DMS 273 (cell line): Measurements from ENCODE around the gene SMYD3.

Experiments used
- DNase-seq: peaks from one replicate; lab custom pipeline; 2025; ENCODE audit not compliant: unreplicated experiment; lab: John Stamatoyannopoulos, UW

SMYD3 gene

DNA sequence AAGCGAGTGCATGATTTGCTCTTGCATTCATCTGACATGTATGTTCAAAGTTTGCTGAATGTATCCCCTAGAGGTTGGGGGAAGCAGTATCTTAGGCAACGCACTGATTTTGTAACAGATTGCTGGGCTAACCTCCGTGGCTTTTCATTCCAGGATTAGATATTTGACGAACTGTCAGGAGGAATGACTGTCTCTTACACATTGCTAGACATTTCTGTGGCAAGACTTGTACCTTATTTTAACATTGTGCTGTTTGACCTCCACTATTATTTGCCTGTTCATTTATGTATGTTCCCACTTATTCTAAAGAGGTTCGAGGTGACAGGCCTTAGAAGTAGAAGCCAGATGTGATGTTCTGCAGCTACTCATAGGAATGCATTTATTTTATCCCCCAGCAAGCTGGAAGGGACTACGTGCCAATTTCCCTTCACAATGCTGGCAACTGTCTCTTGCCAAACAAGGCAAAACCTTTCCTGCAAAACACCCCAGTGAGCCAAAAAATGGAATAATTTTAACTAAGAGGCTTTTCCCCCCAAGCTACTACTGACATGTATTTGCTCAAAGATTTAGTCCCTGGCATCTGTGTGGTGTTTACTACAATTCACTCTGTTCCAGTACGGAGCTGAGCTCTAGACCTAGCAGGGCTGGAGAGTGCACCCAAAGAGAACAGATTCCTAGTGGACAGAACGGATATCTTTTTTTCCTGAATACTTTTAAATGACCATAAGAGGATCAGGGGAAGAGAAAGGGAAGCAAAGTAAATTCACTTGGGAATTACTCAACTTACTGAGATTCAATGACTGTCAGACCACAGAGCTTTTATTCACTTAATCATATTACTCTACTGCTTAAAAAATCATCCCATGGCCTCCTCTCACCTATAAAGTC, 646.2 kb downstream of the SMYD3 start:
- no peak for DNase-seq

DNA sequence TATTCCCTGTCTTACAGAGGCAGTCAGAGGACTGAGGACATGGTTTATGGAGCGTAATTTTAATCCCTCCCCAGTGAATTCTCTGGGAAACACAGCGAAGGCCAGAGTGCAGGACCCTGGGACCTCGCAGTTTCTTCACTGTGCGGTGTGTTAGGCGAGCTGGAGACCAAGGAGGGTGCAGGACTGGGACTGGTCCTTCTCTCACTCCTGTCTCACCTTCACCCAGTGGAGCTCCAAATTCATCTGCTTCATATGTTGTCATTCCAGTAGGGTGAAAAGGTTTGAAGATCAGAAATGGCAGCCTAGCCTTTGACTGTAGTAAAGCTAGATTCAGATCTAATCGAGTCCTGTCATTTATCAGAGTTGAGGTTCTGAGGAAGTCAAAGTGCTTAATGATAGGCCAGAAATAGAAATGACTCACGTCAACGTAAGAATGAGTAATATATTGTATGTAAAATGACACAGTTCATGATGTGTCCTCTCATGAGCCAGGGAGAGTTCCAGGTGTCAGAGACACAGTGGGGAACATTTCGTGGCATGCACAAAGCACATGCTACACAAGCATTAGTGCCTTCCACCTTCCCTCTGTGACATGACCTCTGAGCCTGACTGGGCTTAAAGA, 647.5 kb downstream of the SMYD3 start:
- DNase-seq, result no peak

DNA sequence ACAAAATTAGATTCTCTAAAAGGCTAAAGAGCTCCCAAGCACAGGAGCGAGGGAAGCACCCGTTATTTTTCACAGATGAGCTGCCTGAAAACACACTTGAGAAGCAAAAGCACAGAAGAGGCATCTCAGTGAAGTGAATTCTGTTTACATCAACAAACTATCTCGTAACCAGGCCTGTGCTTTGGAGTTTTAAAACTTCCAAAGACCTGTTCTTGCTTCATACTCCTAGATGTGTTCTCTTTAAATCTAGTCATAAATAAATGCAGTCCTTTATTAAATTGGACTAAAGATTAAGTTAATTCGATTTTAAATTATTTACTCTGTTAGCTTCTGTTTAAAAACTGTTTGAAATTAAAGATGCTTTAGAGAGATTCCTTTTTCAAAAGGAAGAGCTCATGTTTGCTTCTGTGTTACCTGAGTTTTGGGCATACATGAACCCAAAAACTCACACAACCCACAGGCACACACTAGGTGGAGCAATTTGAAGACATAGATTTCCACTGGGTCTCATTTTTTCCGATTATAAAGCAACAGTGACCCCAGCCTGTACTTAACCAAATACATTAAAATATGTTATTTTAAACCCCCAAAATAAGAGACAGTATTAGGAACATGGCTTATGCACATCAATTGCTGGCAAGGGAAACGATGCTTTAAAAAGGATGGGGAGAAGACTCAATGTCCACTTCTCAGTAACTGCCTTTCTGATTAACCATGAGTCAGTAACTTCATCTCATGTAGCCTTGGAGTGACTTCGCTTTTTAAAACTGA, 648.2 kb downstream of the SMYD3 start:
- no peak for DNase-seq

DNA sequence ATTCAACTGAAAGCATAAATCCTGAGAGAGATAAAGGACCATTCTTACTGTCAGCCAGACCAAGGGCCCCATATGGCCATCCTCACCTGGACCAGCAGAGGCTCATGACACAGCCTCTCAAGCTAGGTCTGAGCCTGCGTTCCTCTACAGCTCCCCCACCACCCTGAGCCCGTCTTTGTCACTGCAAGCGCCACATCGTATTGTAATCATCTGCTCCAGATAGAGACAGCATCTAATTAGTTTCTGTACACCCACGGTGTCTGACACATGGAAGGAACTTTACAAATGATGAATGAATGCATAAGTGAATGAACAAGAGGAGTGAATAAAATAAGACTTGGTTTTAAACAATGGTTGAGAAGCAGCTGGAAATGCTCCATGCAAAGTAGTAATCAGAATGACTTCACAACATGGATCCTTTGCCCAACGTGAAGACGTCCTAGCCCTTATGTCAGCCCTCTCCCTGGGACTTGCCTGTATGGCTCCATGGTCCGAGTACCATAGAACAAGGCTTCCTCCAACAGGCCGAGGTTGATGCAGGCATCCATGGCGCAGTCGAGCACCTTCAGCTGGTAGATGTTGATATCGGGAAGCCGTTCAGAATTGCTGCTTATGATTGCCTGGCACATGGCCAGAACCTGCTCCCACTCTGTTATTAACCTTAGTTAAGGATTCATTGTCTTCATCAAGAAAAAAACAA, 648.9 kb downstream of the SMYD3 start:
- no peak for DNase-seq

DNA sequence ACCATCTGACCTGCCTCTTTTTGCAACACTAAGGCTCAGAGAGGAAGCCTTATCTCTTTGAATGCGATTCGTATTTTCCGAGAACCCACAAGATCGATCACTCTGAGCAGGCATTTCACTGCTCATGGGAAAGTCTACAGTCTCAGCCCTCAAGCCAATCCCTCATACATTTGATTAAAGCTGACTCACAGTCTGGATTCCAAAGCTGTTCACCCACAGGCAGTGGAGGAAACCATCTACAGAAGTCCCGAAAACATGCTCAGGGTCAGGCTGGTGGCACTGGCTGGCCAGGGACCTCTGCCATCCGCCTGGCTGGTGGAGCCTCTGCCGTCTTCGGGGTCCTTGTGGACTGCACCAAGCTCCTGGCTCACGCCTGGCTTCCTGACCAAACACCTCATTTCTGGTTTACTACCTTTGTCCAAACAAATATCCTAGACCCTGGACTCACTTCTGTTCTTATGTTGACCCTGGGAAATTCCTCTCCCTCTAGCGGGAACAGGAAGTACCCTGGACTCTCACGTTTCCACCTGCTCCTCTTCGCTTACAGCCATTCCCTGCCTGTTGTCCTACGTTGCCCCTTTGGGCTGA, 650.0 kb downstream of the SMYD3 start:
- no peak for DNase-seq

DNA sequence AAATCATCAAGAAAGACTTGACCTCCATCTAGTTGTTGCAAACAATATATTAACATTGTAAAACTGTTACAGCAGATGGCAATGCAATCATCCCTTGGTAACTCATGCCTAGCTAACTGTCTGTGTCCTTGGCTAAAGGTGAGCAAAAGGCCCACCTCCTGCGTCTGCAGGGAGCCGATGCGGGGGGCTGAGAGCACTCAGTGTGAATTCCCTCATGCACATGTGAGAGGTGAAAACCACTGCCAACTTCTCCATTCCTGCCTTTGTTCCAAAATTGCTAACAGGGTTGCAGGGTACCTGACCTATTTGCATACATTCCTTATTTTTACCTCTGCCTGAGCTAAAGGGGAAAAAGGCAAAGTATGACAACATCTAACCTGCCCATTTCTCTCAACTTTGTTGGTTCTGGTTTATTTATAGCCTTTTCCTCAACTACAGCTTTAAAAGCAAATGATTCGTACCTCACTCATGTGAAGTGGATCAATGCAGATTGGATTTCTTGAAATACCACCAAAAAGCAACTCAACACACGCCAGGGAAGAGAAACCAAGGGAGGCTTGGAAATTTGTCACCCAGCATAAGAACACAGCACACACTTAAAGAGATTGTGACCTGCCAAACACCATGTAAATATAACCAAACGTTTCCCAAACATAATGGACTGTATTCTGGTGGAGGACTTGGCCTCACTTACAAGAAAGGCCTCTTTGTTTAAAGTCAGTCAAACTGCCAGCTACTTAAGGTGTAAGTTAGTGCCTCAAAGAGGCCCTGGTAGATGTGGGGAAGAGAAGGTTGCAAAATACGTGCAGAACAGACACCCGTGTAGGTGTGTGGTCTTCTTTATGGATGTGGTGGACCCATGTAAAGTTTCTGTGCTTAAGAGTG, 651.0 kb downstream of the SMYD3 start:
- DNase-seq, result no peak

DNA sequence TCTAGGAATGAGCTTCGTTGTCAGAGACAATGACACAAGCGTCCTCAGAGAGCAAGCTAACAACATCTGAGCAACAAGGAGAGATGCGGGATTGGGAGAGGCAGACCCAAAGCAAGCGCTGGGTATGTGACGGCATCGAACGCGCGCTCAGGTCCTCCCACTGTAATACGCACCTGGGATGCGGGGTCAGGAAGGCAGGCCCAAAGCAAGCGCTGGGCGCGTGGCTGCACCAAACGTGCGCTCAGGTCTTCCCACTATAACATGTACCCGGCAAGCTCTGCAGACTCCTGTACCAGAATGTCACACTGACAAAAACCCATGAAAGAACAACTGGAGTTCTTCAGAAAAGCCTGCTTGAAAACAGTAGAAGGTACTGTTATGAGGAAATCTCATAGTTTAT, 653.8 kb downstream of the SMYD3 start:
- DNase-seq, result no peak

DNA sequence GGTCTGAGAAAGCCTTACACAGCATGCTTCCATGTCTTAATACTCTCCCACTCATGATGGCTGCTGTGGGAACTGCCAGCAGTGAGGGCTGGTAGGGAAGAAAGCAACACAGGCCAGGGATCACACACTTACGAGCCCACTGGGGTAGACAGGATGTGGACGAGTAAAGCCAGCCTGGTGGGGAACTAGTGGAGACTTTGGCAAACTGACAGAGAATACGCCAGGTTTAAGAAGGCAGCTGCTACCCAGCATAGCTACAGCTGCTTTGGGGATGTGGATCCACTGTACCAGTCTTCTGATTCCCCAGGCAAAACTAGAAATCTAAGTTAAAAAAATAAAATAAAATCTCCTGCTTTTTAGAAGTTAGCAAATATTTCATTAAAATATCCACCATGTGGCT, 664.0 kb downstream of the SMYD3 start:
- DNase-seq, result peak; percentile 19

DNA sequence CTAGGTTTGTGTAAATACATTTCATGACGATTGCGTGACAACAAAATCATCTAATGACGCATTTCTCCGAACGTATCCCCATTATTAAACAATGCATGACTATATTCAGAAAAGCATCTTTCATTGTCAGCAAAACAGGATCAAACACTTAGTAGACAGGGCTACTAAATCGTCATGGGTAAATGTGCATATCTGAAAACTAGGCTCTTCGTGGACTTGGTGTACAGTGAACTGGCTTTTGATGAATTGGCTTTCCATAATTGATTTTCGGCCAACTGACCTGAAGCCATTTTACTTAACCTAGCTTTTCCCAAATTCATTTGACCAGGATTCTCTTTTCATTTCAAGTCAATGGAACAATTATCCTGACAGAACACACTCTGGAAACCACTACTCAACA, 665.0 kb downstream of the SMYD3 start:
- DNase-seq, result no peak

DNA sequence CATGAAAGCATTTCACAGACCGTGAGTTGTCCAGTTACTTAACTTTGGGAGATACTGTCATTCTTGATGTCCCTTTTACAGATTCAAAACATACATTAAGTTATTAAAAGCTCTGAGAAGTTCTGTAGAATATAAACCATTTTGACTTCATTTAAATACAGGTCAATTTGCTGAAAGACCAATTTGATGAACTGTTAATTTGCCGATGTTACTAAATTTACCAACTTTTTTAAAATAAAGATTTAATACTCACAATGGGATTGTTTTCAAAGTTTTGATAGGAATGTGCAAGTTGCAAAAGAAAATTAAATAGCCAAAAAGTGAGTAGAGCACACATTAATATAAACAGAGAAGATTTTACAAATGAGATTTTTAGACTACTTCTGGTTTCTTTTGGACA, 666.1 kb downstream of the SMYD3 start:
- no peak for DNase-seq

DNA sequence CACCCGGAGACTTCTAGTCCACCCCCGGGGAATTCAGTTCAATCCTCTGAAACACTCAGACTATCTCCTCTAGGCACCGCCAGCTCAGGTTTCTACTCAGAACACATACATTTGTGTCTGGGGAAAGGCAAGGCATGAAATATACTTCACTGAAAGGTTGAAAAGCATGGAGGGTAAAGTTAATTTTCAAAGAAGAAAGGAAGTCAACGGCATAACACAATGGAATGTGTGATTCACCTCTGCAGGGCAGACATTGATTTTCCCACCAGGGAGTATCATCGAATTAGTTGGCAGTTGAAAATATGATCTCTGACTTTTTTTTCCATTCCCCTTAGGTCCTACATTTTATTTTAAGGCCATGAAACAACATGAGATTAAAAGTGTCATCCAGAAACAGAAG, 669.4 kb downstream of the SMYD3 start:
- no peak for DNase-seq

DNA sequence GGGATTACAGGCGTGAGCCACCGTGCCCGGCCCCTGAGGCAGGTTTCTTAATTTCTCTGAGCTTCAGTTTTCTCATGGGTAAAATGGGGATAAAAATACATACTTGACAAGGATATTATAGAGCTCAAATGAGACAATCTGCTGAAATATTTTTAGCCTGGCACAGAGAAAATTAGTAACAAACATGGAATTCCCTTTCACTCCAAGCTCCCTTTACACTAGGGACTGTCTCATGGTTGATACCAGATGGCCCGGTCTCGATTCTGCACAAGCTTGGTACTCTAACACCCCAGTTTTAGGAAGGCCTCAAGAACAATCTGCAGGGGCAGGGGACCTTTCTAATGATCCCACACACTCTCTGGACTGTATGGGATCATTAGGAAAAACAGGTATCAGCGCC, 671.7 kb downstream of the SMYD3 start:
- DNase-seq, result no peak

DNA sequence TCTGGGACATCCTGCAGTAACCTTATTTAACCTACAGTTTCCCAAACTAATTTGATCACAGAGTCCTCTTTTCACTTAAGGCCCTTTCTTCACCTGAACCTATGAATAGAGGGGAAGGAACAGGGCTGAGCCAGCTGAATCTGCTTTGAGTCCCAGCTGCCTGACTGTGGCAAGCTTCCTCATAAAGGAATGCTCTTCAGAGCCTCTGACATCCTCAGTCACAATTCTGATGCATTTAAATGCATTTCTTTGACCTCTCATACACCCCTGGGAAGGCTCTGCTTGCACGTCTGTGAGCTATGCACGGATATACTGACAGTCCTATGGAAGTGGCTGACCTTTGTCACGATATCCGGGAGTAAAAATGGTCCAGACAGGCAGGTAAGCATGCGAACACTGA, 673.1 kb downstream of the SMYD3 start:
- DNase-seq, result no peak

DNA sequence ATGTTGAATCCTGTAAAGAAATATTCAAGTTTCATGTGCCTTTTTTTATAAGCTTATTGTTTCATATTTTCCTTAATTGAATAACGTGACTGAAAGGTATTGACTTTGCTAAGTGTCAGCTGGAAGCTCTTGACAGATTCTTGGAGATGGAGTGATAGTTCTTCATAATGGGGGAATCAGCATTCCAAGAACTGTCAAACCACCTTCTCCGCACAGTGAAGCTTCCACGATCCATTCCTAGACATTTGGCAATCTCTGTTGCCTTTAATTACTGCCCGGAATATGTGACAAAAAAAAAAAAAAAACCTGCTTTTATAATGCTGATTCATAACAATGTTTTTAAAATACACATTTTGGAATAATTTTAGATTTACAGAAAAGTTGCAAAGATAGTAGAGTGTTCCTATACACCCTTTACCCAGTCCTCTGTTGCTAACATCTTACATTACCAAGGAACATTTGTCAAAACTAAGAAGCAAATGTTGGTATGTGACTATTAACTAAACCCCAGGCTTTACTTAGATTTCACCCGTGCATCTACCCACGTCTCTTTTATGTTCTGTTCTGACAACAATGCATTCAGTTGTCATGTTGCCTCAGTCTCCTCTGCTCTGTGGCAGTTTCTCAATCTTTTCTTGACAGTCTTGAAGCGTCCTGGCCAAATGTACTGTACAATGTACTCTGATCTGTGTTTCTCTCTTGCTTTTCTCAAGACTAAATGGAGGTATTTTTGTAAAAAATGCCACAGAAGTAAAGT, 674.1 kb downstream of the SMYD3 start:
- DNase-seq, result no peak

DNA sequence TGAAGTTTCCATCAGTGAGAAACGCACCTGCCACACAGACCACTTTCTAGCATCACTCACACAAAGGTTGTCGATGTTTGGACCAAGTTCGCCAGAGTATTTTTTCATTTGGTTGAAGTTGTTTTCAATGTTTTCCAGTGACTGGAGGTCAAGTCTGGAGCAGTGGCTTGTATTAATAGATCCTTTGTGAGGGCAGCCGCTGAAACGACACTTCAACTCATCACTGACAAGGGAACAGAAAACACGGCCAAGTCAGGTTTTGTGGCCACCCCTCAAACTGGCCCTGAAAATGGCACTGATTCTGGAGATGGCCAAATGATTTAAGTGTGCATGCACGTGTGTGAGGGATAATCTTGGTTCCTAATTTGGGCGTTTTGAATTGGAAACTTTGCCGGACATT, 675.6 kb downstream of the SMYD3 start:
- DNase-seq, result no peak

DNA sequence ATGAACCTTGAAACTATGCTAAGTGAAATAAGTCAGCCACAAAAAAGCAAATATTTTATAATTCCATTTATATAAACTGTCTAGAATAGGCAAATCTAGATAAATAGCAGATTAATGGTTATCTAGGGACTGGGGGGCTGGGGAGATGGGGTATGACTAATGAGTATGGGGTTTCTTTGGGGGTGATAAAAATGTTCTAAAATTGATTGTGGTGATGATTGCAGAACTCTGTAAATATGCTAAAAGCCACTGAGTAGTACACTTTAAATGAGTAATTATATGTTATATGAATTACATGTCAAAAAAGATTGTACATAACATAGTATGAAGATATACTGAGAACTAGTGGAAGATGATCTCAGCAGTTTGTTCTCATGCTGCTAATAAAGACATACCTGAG, 677.3 kb downstream of the SMYD3 start:
- no peak for DNase-seq

DNA sequence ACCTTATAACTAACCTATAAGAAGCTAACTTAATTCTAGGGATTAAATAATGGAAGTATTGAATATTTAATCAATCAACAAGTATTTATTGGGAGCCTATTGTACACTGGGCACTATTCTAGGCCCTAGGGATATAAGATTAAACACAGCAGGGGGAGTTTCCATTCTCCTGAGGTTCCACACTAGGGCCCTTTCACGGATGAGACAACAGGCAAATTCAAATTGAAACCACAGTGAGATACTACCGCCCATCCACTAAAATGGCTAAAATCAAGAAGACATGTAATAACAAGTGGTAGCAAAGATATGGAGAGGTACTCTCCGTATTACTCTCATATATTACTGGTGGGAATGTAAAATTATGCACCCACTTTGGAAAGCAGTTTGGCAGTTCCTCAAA, 677.9 kb downstream of the SMYD3 start:
- DNase-seq, result no peak

DNA sequence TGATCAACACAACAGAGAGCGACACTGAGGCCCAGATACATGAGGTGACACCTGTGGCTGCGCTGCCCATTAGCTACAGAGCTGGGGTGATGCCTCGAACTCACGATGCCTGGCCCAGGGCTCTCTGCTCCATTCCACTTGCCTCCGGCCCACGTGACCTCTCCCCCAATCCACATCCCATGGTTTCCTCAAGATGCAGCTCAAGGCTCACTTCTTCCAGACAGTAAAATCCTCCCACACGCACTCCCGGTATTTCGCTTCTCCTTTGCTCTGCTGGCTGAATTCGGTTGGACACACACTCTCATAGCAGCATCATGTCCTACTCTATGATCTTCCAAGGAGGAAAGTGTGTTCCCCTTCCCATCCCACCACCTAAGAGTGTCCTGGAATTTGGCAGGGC, 679.8 kb downstream of the SMYD3 start:
- DNase-seq, result no peak
